HG03520 (cell line): ENCODE results near the gene ABCC5.
"Not testable (repeated sequence)": the region's sequence is repeated elsewhere in the genome, so short reads cannot be mapped to it uniquely, and the experiment has no call there.

Experiments
- ATAC-seq: cut with Tn5 transposase; IDR thresholded peaks from one replicate; pipeline ENCODE4 v1.9.1; 2021; ENCODE audit warnings: mild to moderate bottlenecking, moderate library complexity; ENCODE audit not compliant: unreplicated experiment

ABCC5 gene

DNA sequence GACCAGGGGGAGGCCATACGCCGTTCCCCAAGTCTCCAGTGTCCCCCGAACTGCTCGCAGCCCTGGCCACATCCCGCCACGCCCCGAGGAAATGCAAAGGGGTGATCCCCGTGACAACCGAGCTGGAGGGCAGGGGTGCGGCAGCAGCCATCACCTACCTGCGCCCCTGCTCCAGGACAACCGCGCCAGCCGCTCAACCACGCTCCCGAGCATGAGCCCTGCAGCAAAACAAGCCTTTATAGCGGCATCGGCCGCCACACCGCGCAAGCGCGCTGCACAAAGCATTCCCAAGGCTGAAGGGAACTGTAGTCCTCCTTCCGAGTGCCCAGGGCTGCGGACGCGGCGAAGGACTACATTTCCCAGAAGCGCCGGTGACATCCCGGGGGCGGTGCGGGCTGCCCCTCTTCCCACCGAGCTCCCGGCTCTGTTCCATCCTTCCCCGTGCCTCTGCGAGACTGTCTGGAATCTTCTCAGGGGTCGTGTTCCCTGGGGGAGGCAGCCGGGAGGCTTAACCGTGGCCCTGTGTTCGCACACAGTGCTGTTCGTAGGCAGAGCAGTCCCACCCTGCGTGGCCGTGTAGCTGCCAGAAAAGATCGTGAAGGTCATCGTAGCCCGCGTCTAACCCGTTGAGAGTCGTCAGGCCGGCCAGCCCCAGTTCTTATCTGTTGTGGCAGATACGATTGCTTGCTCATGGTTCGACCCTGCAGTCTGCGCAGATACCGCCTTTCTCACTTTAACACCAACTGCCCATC, at the start of gene ABCC5:
TSS of gene ABCC5 (minus strand) at position 213 of the 752 bp plus-strand sequence. CDS start 3,492 bp downstream, outside the sequence.
- peak; percentile 94 for ATAC-seq

DNA sequence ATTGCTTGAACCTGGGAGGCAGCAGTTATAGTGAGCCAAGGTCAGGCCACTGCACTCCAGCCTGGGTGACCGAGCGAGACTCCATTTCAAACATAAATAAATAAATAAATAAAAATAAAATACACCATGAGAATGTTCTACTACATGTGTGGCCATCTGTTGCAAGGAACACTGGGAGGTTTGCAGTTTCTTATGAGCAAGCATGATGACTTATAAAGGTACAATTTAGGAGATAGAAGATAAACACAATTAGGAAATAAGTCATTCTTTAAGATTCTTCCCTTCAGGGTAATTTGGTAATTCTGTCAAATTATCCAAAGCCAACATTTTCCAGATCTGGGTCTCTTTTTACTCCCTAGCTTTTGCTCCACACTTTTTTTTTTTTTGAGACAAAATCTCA, 48.5 kb upstream of the ABCC5 start:
- ATAC-seq = no peak

GRCh38 chr3:184062637-184063036, 45.0 kb upstream of the ABCC5 start:
- ATAC-seq = no peak

DNA sequence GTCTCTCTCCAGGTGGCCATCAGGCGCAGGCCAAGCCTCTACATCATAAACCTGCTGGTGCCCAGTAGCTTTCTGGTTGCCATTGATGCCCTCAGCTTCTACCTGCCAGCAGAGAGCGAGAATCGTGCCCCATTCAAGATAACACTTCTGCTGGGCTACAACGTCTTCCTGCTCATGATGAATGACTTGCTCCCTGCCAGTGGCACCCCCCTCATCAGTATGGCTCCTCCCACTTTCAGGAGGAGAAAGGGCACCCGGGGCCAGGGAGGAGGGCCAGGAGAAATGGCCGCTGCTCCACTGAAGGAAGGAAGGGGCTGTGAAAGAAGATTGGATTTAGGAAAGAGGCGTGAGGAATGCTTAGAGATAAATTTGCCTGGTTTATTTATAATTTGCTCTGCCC, 41.7 kb upstream of the ABCC5 start:
- no peak for ATAC-seq

DNA sequence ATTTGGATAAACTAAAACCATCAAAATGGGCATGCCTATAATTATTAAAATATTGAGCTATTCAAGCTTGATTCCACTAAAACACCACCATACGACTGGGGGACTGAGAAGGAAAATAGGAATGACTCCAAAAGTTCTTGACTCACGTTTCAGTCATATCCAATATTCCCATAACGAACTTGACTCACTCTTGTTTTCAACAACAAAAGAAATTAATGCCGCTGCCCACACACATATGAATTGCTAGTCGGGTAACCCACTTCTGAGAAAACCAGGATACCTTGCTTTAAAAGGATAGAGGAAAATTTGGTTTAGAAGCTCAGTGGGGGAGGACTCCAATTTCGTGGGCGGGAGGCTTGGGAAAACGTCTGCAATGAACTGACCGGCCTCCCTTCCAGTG, 40.3 kb upstream of the ABCC5 start:
- ATAC-seq = no peak

DNA sequence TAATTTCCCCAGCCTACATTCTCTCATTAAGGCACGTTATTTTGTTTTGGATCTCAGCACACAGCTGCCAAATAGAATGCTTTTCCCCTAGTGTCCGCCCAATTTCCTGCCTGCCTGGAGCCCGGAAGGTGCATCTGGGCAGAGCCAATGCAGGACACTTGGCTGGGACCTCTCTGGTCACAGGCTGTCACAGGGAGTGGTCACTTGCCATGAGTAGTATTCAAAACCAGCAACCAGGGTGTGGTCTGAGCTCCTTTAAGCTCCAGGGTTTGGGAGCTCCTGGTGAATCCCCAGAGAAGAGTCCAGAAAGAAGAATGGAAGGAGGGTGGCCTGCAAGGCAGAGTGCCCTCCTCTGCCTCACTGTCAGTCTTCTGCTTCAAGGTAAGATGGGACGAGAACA, 35.1 kb upstream of the ABCC5 start, which contains the start of gene HTR3C:
TSS of gene HTR3C (plus strand) at position 281 of the 400 bp plus-strand sequence. CDS start at position 315, 34 bp downstream.
- ATAC-seq = no peak

GRCh38 chr3:184050217-184050847, 32.6 kb upstream of the ABCC5 start:
- ATAC-seq = no peak

- ATAC-seq = no peak
These were observed 28.3 kb upstream of the ABCC5 start for GRCh38 chr3:184045995-184046394.

GRCh38 chr3:184042617-184043016, 24.9 kb upstream of the ABCC5 start:
- no peak for ATAC-seq

GRCh38 chr3:184040010-184040409, 22.3 kb upstream of the ABCC5 start:
- no peak for ATAC-seq

- no peak for ATAC-seq
These were observed 21.7 kb upstream of the ABCC5 start for GRCh38 chr3:184039414-184039813.

DNA sequence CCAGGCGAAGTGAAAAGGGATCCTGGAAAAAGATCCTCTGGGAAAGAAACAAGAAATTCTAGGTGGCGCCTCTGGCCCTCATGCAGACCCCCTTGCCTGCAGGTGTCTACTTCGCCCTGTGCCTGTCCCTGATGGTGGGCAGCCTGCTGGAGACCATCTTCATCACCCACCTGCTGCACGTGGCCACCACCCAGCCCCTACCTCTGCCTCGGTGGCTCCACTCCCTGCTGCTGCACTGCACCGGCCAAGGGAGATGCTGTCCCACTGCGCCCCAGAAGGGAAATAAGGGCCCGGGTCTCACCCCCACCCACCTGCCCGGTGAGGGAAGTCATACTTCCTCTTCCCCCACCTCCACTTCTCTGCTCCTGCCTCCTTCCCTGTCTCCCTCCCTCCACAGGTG, 20.6 kb upstream of the ABCC5 start:
- not testable (repeated sequence) for ATAC-seq

- ATAC-seq = no peak
These were observed 20.1 kb upstream of the ABCC5 start for GRCh38 chr3:184037816-184038215.

- no peak for ATAC-seq
These were observed 13.6 kb upstream of the ABCC5 start, which contains the start of gene HTR3D for GRCh38 chr3:184031187-184031792. HTR3D (plus strand) TSS chr3:184031742; CDS start chr3:184031742, 0 bp downstream.

DNA sequence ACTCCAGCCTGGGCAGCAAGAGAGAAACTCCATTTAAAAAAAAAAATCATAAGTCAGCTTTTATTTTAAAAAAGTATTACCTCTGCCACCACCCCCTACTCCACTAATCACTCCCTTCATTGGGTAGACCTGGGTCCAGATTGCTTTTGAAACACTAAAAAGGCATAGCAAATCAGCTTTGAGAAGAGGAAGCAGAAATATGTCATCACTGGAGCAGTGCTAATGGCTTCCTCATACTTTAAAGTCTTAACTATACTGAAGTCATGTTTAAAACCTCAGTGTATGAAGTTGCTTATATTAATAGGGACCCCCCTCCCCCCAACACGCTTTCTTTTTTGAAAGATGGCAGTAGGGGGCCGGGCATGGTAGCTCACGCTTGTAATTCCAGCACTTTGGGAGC, 12.9 kb upstream of the ABCC5 start:
- no peak for ATAC-seq

GRCh38 chr3:184029443-184029842, 11.8 kb upstream of the ABCC5 start:
- ATAC-seq = no peak

DNA sequence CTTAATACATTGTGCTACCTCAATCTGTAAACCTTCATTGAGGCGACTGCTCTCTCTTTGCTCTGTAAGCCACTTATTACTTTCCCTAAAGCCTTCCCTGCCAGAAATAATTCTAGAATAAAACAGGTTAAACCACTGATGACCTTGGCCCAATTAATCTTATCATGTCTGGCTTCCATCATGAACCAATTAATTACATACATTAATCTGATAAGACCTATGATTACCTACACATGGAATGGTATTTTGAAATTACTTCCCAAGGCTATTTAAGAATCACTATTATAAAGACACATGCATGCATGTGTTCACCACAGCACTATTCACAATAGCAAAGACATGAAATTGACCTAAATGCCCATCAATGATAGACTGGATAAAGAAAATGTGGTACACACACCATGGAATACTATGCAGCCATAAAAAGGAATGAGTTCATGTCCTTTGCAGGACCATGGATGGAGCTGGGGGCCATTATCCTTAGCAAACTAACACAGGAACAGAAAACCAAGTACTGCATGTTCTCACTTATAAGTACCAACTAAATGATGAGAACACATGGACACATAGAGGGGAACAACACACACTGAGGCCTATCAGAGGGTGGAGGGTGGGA, 10.7 kb upstream of the ABCC5 start:
- ATAC-seq = not testable (repeated sequence)

DNA sequence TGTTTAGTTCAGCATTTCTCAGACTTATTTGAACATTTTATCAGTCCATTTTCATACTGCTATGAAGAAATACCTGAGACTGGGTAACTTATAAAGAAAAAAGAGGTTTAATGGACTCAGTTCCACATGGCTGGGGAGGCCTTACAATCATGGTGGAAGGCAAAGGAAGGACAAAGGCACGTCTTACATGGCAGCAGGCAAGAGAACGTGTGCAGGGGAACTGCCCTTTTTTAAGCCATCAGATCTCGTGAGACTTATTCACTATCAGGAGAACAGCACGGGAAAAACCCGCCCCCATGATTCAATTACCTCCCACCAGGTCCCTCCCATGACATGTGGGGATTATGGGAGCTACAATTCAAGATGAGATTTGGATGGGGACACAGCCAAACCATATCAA, 7.6 kb upstream of the ABCC5 start:
- not testable (repeated sequence) for ATAC-seq

GRCh38 chr3:184022323-184022722, 4.6 kb upstream of the ABCC5 start:
- ATAC-seq = no peak

DNA sequence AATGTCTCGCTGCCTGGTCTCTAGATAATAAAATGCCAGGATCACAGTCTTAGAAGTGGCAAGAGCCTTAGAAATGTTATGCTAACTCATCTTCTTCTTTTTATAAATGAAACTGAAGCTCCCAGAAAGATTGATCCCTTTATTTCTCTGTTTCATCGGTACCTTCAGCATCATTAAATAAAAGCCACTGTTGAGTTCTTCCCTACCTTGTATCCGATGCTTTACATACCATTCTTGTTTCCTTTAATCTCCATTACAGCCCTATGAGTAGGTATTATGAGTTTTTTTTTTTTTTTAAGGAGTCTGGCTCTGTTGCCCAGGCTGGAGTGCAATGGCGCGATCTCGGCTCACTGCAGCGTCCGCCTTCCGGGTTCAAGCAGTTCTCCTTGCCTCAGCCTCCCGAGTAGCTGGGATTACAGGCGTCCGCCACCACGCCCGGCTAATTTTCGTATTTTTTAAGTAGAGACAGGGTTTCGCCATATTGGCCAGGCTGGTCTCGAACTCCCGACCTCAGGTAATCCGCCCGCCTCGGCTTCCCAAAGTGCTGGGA, 815 bp upstream of the ABCC5 start:
- no peak for ATAC-seq
